Endothelial cell of umbilical vein (primary cell): ENCODE measurements around the gene BAMBI. TPM values are rescaled to one million over a fixed set of nuclear protein-coding genes. Genes with fewer than 3 reads are reported as not detected.

ENCODE experiments used
- BruUV-seq: library from RNA; stranded (reverse); fragments of 400-500 nt; replicated peaks from 2 replicates; lab custom pipeline; 2021; lab: Mats Ljungman, UMichigan
- CTCF ChIA-PET: fragments of 300-600, 350-600 bp; sonication (Branson Sonifier 250); formaldehyde crosslinking; loops from one replicate; lab custom pipeline; 2021; ENCODE audit warnings: antibody characterized with exemption, inconsistent platforms; lab: Charles Lee
- POLR2A ChIA-PET: fragments of 300-600, 350-600 bp; sonication (Branson Sonifier 250); formaldehyde crosslinking; loops from one replicate; lab custom pipeline; 2021; ENCODE audit warnings: antibody characterized with exemption, inconsistent platforms; lab: Charles Lee
- DNase-seq: peaks from one replicate; pipeline ENCODE4 v3.0.0-alpha.2; 2011; ENCODE audit warnings: low read depth, low spot score
- FAIRE-seq: peaks from 2 replicates; lab custom pipeline; 2011; peaks lifted over from hg19 to GRCh38; lab: Jason Lieb, UNC
- H2AFZ ChIP-seq: 2 replicates; pipeline ENCODE4 v1.6.0; 2012; ENCODE audit warnings: low read depth, low read length, control low read depth, inconsistent platforms
- H3K27ac ChIP-seq: 2 replicates; pipeline ENCODE4 v1.5.1; 2011; ENCODE audit warnings: low read depth, mild to moderate bottlenecking, control low read depth, low read length, moderate library complexity; ENCODE audit not compliant: insufficient read depth
- H3K27me3 ChIP-seq, 2 experiments: 2 replicates each; pipeline versions ENCODE4 v1.6.0 to v1.6.1; 2011; ENCODE audit warnings: low read length in 2 of 2, mixed read lengths in 1 of 2; ENCODE audit not compliant: control insufficient read depth in 2 of 2, insufficient read depth in 2 of 2
- H3K36me3 ChIP-seq, 2 experiments: 2 replicates in 1 of 2; 3 replicates in 1 of 2; pipeline ENCODE4 v1.5.1; 2011; ENCODE audit warnings: low read length in 2 of 2, mild to moderate bottlenecking in 1 of 2, moderate library complexity in 1 of 2; ENCODE audit not compliant: control insufficient read depth in 2 of 2, insufficient read depth in 2 of 2; ENCODE audit errors: extremely low read depth in 1 of 2
- H3K4me1 ChIP-seq: 3 replicates; pipeline ENCODE4 v1.5.1; 2011; ENCODE audit warnings: mild to moderate bottlenecking, low read length; ENCODE audit not compliant: control insufficient read depth, insufficient read depth; ENCODE audit errors: extremely low read depth
- H3K4me2 ChIP-seq: 2 replicates; pipeline ENCODE4 v1.6.1; 2011; ENCODE audit warnings: low read length, control low read depth, mixed read lengths; ENCODE audit not compliant: insufficient read depth
- H3K4me3 ChIP-seq, 3 experiments: fragments of 200-600 bp in 1 of 3; sonication (generic), shearing (Covaris generic) in 1 of 3; replicated peaks in 1 of 3; 2 replicates each; pipeline ENCODE4 v1.5.1; 2011 to 2016; ENCODE audit warnings: control low read depth in 3 of 3, low read length in 3 of 3, mild to moderate bottlenecking in 2 of 3, inconsistent platforms in 1 of 3, low read depth in 1 of 3, moderate library complexity in 1 of 3; ENCODE audit not compliant: insufficient read depth in 1 of 3
- H3K79me2 ChIP-seq: 2 replicates; pipeline ENCODE4 v1.6.0; 2012; ENCODE audit warnings: low read length, inconsistent platforms; ENCODE audit not compliant: control insufficient read depth, insufficient read depth
- H3K9ac ChIP-seq: replicated peaks from 2 replicates; pipeline ENCODE3; 2011; ENCODE audit warnings: low read length, control low read depth; ENCODE audit not compliant: insufficient read depth; ENCODE audit errors: extremely low read depth
- H3K9me1 ChIP-seq: replicated peaks from 3 replicates; pipeline ENCODE4 v1.6.0; 2011; ENCODE audit warnings: mild to moderate bottlenecking, low read length; ENCODE audit not compliant: control insufficient read depth, insufficient read depth; ENCODE audit errors: extremely low read depth
- H3K9me3 ChIP-seq: replicated peaks from 2 replicates; pipeline ENCODE4 v1.5.1; 2012; ENCODE audit warnings: low read length, inconsistent platforms; ENCODE audit not compliant: control insufficient read depth, insufficient read depth
- H4K20me1 ChIP-seq: replicated peaks from 2 replicates; pipeline ENCODE3; 2011; ENCODE audit warnings: mild to moderate bottlenecking, low read length; ENCODE audit not compliant: control insufficient read depth, insufficient read depth; ENCODE audit errors: extremely low read depth
- CTCF ChIP-seq, 2 donors: IDR thresholded peaks; 1 replicate in 1 of 2; 2 replicates in 1 of 2; pipeline ENCODE4 v1.5.1; 2011; ENCODE audit warnings: low read length in 2 of 2, mild to moderate bottlenecking in 2 of 2, moderate library complexity in 2 of 2, control low read depth in 1 of 2, inconsistent platforms in 1 of 2, low read depth in 1 of 2; ENCODE audit not compliant: insufficient read depth in 1 of 2; ENCODE audit errors: extremely low read depth in 1 of 2
- EZH2 ChIP-seq: IDR thresholded peaks from 2 replicates; pipeline ENCODE4 v1.6.1; 2012; ENCODE audit warnings: borderline replicate concordance, low read depth, mild to moderate bottlenecking, moderate library complexity, low read length, inconsistent platforms; ENCODE audit not compliant: severe bottlenecking
- FOS ChIP-seq: IDR thresholded peaks from 2 replicates; pipeline ENCODE4 v1.6.1; 2011; ENCODE audit warnings: mild to moderate bottlenecking, low read length, moderate library complexity, borderline replicate concordance; ENCODE audit not compliant: insufficient read depth
- GATA2 ChIP-seq: IDR thresholded peaks from 2 replicates; pipeline ENCODE4 v1.7.0; 2011; ENCODE audit warnings: low read depth, mild to moderate bottlenecking, moderate library complexity, mixed read lengths, low read length; ENCODE audit not compliant: insufficient read length, insufficient read depth
- JUN ChIP-seq: IDR thresholded peaks from 2 replicates; pipeline ENCODE4 v1.6.1; 2011; ENCODE audit warnings: borderline replicate concordance, low read depth; ENCODE audit not compliant: insufficient read length, insufficient read depth
- MAX ChIP-seq: IDR thresholded peaks from 2 replicates; pipeline ENCODE4 v1.6.1; 2011; ENCODE audit not compliant: insufficient read depth, insufficient read length
- MYC ChIP-seq: IDR thresholded peaks from one replicate; pipeline ENCODE4 v1.6.1; 2011; ENCODE audit warnings: mild to moderate bottlenecking, low read depth, low read length
- POLR2A ChIP-seq: IDR thresholded peaks from 2 replicates; pipeline ENCODE4 v1.6.1; 2012; ENCODE audit warnings: low read depth, mild to moderate bottlenecking, control low read depth, low read length
- POLR2AphosphoS5 ChIP-seq: IDR thresholded peaks from 2 replicates; pipeline ENCODE4 v1.6.1; 2012; ENCODE audit warnings: low read depth, mild to moderate bottlenecking, control low read depth, low read length, moderate library complexity; ENCODE audit not compliant: insufficient read depth
- dilution Hi-C: fragments of 300-500 bp; cut with MboI; formaldehyde crosslinking; loops from one replicate; pipeline ENCODE4 v1.15.0; 2019; ENCODE audit warnings: low sequenced_read_pairs; ENCODE audit not compliant: extremely low pct_ligation_motif_present
- intact Hi-C: fragments of 100-400 bp; cut with micrococcal nuclease; formaldehyde crosslinking; loops from one replicate; pipeline ENCODE4 v1.10.0; 2022
- polyA plus RNA-seq, 4 experiments: library from polyadenylated mRNA; depleted of rRNA in 3 of 4; stranded (reverse) in 3 of 4; unstranded in 1 of 4; fragments of >200 nt; gene quantifications; 2 replicates each; pipeline versions ENCODE4 v1.2.1 to v1.2.3, GENCODE V29; 2011 to 2012; ENCODE audit warnings: missing spikeins in 1 of 4
- total RNA-seq: library from RNA; stranded (reverse); gene quantifications from 2 replicates; pipeline ENCODE4 v1.2.3, GENCODE V29; 2021

Gene BAMBI
- total and polyA plus RNA-seq, 2 donors (not counting 3 experiments of a cell fraction or from before 2014, with no cell fraction given), result 3.2 to 4.3 TPM

- no peak overlapping the region for H3K9ac ChIP-seq
- no peaks in the 10 kb centered on the region for H3K79me2 ChIP-seq
- H4K20me1 ChIP-seq, result no peaks in the 10 kb centered on the region
- peaks cover 0 to 2% of the 10 kb centered on the region in 2 experiments for H3K27me3 ChIP-seq
- no peaks in the 10 kb centered on the region for H3K4me1 ChIP-seq
- H3K36me3 ChIP-seq, result no peaks in the 10 kb centered on the region
- no peaks in the 10 kb centered on the region for H3K9me1 ChIP-seq
- H3K9me3 ChIP-seq, result no peaks in the 10 kb centered on the region
- POLR2A ChIA-PET, result no interaction called here
- TF ChIP-seq POLR2A (no peak), MAX (no peak)
- intact Hi-C loops (no loop called here), dilution Hi-C loops (no loop called here)
- DNase-seq (no peak), FAIRE-seq (no peak)
- BruUV-seq, result no TSS peak
- no peak overlapping the region for H2AFZ ChIP-seq
- no peak overlapping the region for H3K4me3 ChIP-seq
- H3K27ac ChIP-seq, result no peak overlapping the region
- no peak overlapping the region for H3K4me2 ChIP-seq
- CTCF ChIA-PET, result interaction anchor here (1.6 kb wide), 1 partner anchor 19 kb away, joined by 4 read pairs; no protein-coding TSS in a partner anchor
These were observed 32.7 kb upstream of the BAMBI start for GRCh38 chr10:28644647-28645046.

GRCh38 chr10:28652106-28652505 lies 25.2 kb upstream of the BAMBI start:
- Histone ChIP-seq H3K27me3 (no peaks in the 10 kb centered on the region), H3K27ac (no peak overlapping the region), H3K36me3 (no peaks in the 10 kb centered on the region), H3K9me3 (no peaks in the 10 kb centered on the region), H3K4me1 (no peaks in the 10 kb centered on the region), H3K9ac (no peak overlapping the region), H2AFZ (no peak overlapping the region), H3K79me2 (no peaks in the 10 kb centered on the region), H3K4me3 (no peak overlapping the region), H3K4me2 (no peak overlapping the region), H3K9me1 (no peaks in the 10 kb centered on the region), H4K20me1 (no peaks in the 10 kb centered on the region)
- TF ChIP-seq FOS (no peak), MYC (no peak), MAX (no peak), POLR2A (no peak), CTCF (IDR thresholded peaks at IDR 0.05; ENCODE audit: extremely low read depth in 1 of 2, insufficient read depth in 1 of 2, low read depth in 1 of 2, low read length in 2 of 2) (no peak), GATA2 (no peak), POLR2AphosphoS5 (no peak), JUN (no peak), EZH2 (no peak)
- ChIA-PET CTCF (interaction anchor here (1.3 to 1.8 kb wide), 2 partner anchors 12 to 652 kb away, joined by 4 to 12 read pairs; no protein-coding TSS in a partner anchor), POLR2A (no interaction called here)
- FAIRE-seq (no peak), DNase-seq (no peak)
- dilution Hi-C loops, result no loop called here
- BruUV-seq, result no TSS peak
- intact Hi-C loops, result no loop called here
